Fibroblast of lung (primary cell): Measurements from ENCODE around the gene NAA15. TPM values are rescaled to one million over a fixed set of nuclear protein-coding genes. Genes with fewer than 3 reads are reported as not detected.

Source experiments
- DNase-seq, 2 donors: peaks; one replicate each; pipeline versions ENCODE4 v3.0.0 to v3.0.0-alpha.2; 2010; ENCODE audit warnings: low read depth in 2 of 2
- H2AFZ ChIP-seq: 2 replicates; pipeline ENCODE4 v1.5.1; 2012; ENCODE audit warnings: low read length, control low read depth, inconsistent platforms
- H3K27ac ChIP-seq: 2 replicates; pipeline ENCODE4 v1.5.1; 2011; ENCODE audit warnings: low read length, control low read depth; ENCODE audit not compliant: insufficient read depth
- H3K27me3 ChIP-seq: 2 replicates; pipeline ENCODE4 v1.5.1; 2011; ENCODE audit warnings: mild to moderate bottlenecking, low read length; ENCODE audit not compliant: control insufficient read depth, insufficient read depth
- H3K36me3 ChIP-seq: 2 replicates; pipeline ENCODE4 v1.5.1; 2011; ENCODE audit warnings: low read length; ENCODE audit not compliant: control insufficient read depth, insufficient read depth
- H3K4me1 ChIP-seq: 2 replicates; pipeline ENCODE4 v1.5.1; 2011; ENCODE audit warnings: low read length; ENCODE audit not compliant: control insufficient read depth, insufficient read depth; ENCODE audit errors: extremely low read depth
- H3K4me2 ChIP-seq: 2 replicates; pipeline ENCODE4 v1.5.1; 2011; ENCODE audit warnings: low read length, control low read depth; ENCODE audit not compliant: insufficient read depth; ENCODE audit errors: extremely low read depth
- H3K4me3 ChIP-seq, 4 experiments: fragments of 200-600 bp in 1 of 4; sonication (generic) in 1 of 4; replicated peaks in 1 of 4; 2 replicates each; pipeline ENCODE4 v1.5.1; 2011 to 2016; ENCODE audit warnings: low read length in 4 of 4, low read depth in 3 of 4, mild to moderate bottlenecking in 3 of 4, control low read depth in 2 of 4, inconsistent platforms in 1 of 4, mixed read lengths in 1 of 4; ENCODE audit not compliant: insufficient read depth in 1 of 4; ENCODE audit errors: control extremely low read depth in 1 of 4
- H3K79me2 ChIP-seq: 2 replicates; pipeline ENCODE4 v1.5.1; 2012; ENCODE audit warnings: mild to moderate bottlenecking, low read length, inconsistent platforms; ENCODE audit not compliant: control insufficient read depth, insufficient read depth
- H3K9ac ChIP-seq: 2 replicates; pipeline ENCODE4 v1.5.1; 2011; ENCODE audit warnings: mild to moderate bottlenecking, low read length, control low read depth; ENCODE audit not compliant: insufficient read depth
- H3K9me3 ChIP-seq: 2 replicates; pipeline ENCODE4 v1.5.1; 2012; ENCODE audit warnings: low read depth, low read length; ENCODE audit not compliant: control insufficient read depth, insufficient read depth
- H4K20me1 ChIP-seq: 2 replicates; pipeline ENCODE4 v1.5.1; 2011; ENCODE audit warnings: low read length; ENCODE audit not compliant: control insufficient read depth, insufficient read depth; ENCODE audit errors: extremely low read depth
- CTCF ChIP-seq, 2 donors: IDR thresholded peaks in 1 of 2; conservative IDR thresholded peaks in 1 of 2; 1 replicate in 1 of 2; 2 replicates in 1 of 2; pipeline ENCODE4 v1.5.1; 2011 to 2012; ENCODE audit warnings: low read length in 2 of 2, control low read depth in 1 of 2, inconsistent platforms in 1 of 2, low read depth in 1 of 2, mild to moderate bottlenecking in 1 of 2
- EZH2 ChIP-seq: IDR thresholded peaks from 2 replicates; pipeline ENCODE4 v1.5.1; 2012; ENCODE audit warnings: low read length, control low read depth, mild to moderate bottlenecking; ENCODE audit errors: missing control alignments
- polyA plus RNA-seq, 2 donors: library from polyadenylated mRNA; depleted of rRNA in 1 of 2; stranded (reverse) in 1 of 2; unstranded in 1 of 2; fragments of >200 nt; gene quantifications; 2 replicates each; pipeline ENCODE4 v1.2.1, GENCODE V29; 2011 to 2012; ENCODE audit warnings: missing spikeins in 1 of 2
- total RNA-seq: library from RNA; depleted of rRNA; stranded (reverse); fragments of >200 nt; gene quantifications from 2 replicates; pipeline ENCODE4 v1.2.1, GENCODE V29; 2014

Gene NAA15
- total and polyA plus RNA-seq, 2 donors (not counting 1 experiment from before 2014, with no cell fraction given) = 25.4 to 28.9 TPM

- Histone ChIP-seq H3K27me3 (no peaks in the 10 kb centered on the region), H3K36me3 (peaks cover under 1% of the 10 kb centered on the region), H2AFZ (no peak overlapping the region), H3K27ac (no peak overlapping the region), H3K9me3 (no peaks in the 10 kb centered on the region), H3K9ac (no peak overlapping the region), H3K4me3 (peak overlapping the region in 3 of 4 experiments; percentile 91 to 100 (median 97)), H4K20me1 (no peaks in the 10 kb centered on the region), H3K4me1 (peaks cover 18% of the 10 kb centered on the region), H3K79me2 (peaks cover 35% of the 10 kb centered on the region), H3K4me2 (peak overlapping the region; percentile 93)
- TF ChIP-seq CTCF (conservative IDR thresholded peaks at IDR 0.05 in 1 of 2, IDR thresholded peaks at IDR 0.05 in 1 of 2; ENCODE audit: low read depth in 1 of 2, low read length in 2 of 2) (no peak), EZH2 (no peak)
- peak in 1 of 2 donors; percentile 70 for DNase-seq
Observed at GRCh38 chr4:139299536-139299935, 1.8 kb upstream of the NAA15 start.

- Histone ChIP-seq H3K9me3 (no peaks in the 10 kb centered on the region), H3K27me3 (no peaks in the 10 kb centered on the region), H2AFZ (peak overlapping the region; percentile 95), H3K4me2 (peak overlapping the region; percentile 93), H3K79me2 (peaks cover 43% of the 10 kb centered on the region), H3K27ac (peak overlapping the region; percentile 98), H3K4me1 (peaks cover 18% of the 10 kb centered on the region), H3K4me3 (peak overlapping the region; percentile 91 to 100 (median 98)), H3K9ac (peak overlapping the region; percentile 67), H4K20me1 (no peaks in the 10 kb centered on the region), H3K36me3 (peaks cover 3% of the 10 kb centered on the region)
- TF ChIP-seq EZH2 = no peak
- peak; percentile 65 to 70 for DNase-seq
Observed at GRCh38 chr4:139300431-139301112, 733 bp upstream of the NAA15 start.

GRCh38 chr4:139301821-139302611 lies 711 bp downstream of the NAA15 start, which contains the start of gene NDUFC1:
NDUFC1 (minus strand) TSS chr4:139302477; CDS start chr4:139295798, 6,679 bp downstream.
- TF ChIP-seq CTCF (conservative IDR thresholded peaks at IDR 0.05 in 1 of 2, IDR thresholded peaks at IDR 0.05 in 1 of 2; ENCODE audit: low read depth in 1 of 2, low read length in 2 of 2) (peak in 1 of 2 donors; percentile 13), EZH2 (no peak)
- Histone ChIP-seq H3K27ac (peak within 1 kb of the TSS; percentile 98), H3K4me3 (peak within 1 kb of the TSS; percentile 91 to 100 (median 98)), H3K79me2 (peaks cover 58% of the 10 kb centered on the region), H3K27me3 (no peaks in the 10 kb centered on the region), H4K20me1 (no peaks in the 10 kb centered on the region), H3K9me3 (no peaks in the 10 kb centered on the region), H3K9ac (peak within 1 kb of the TSS; percentile 98), H3K36me3 (peaks cover 3% of the 10 kb centered on the region), H3K4me2 (peak within 1 kb of the TSS; percentile 95), H3K4me1 (peaks cover 12% of the 10 kb centered on the region), H2AFZ (peak within 1 kb of the TSS; percentile 82)
- peak; percentile 37 to 43 for DNase-seq
